PC-9 (cell line): Measurements from ENCODE around the gene SIGLEC6.
"Not testable (repeated sequence)": the region's sequence is repeated elsewhere in the genome, so short reads cannot be mapped to it uniquely, and the experiment has no call there.

Experiments used
- CTCF ChIP-seq: fragments of 200-600 bp; sonication (generic); conservative IDR thresholded peaks from 2 replicates; pipeline ENCODE4 v1.6.1; 2017; ENCODE audit warnings: mixed run types, antibody characterized with exemption, mild to moderate bottlenecking, moderate library complexity
- EZH2 ChIP-seq: fragments of 200-600 bp; sonication (generic); IDR thresholded peaks from 2 replicates; pipeline ENCODE4 v1.8.0; 2017; ENCODE audit warnings: antibody characterized with exemption, low read depth

GRCh38 chr19:51500931-51501330 lies 30.5 kb downstream of the SIGLEC6 start:
- not testable (repeated sequence) for TF ChIP-seq CTCF, EZH2
